Astrocyte (in vitro differentiated cells and primary cell): ENCODE results near the gene AMPD1. TPM values are rescaled to one million over a fixed set of nuclear protein-coding genes. Genes with fewer than 3 reads are reported as not detected.

ENCODE experiments used
- DNase-seq: peaks from one replicate; pipeline ENCODE4 v3.0.0-alpha.2; 2010; ENCODE audit warnings: low read depth
- FAIRE-seq: peaks from 2 replicates; lab custom pipeline; 2011; peaks lifted over from hg19 to GRCh38; lab: Jason Lieb, UNC
- H2AFZ ChIP-seq: 2 replicates; pipeline ENCODE4 v1.6.0; 2012; ENCODE audit warnings: low read depth, low read length, inconsistent platforms
- H3K27ac ChIP-seq: 2 replicates; pipeline ENCODE4 v1.5.1; 2011; ENCODE audit warnings: low read depth, low read length, inconsistent platforms
- H3K27me3 ChIP-seq: 2 replicates; pipeline ENCODE4 v1.6.0; 2011; ENCODE audit warnings: low read length, inconsistent platforms; ENCODE audit not compliant: insufficient read depth
- H3K36me3 ChIP-seq: 2 replicates; pipeline ENCODE4 v1.5.1; 2011; ENCODE audit warnings: low read length, inconsistent platforms; ENCODE audit not compliant: insufficient read depth
- H3K4me1 ChIP-seq: 2 replicates; pipeline ENCODE4 v1.5.1; 2011; ENCODE audit warnings: low read length, inconsistent platforms; ENCODE audit not compliant: insufficient read depth
- H3K4me2 ChIP-seq: 2 replicates; pipeline ENCODE4 v1.6.0; 2012; ENCODE audit warnings: low read length, inconsistent platforms
- H3K4me3 ChIP-seq: 2 replicates; pipeline ENCODE4 v1.5.1; 2011; ENCODE audit warnings: low read depth, mild to moderate bottlenecking, low read length, inconsistent platforms; ENCODE audit not compliant: insufficient read depth
- H3K79me2 ChIP-seq: 2 replicates; pipeline ENCODE4 v1.6.0; 2012; ENCODE audit warnings: mild to moderate bottlenecking, low read length, inconsistent platforms; ENCODE audit not compliant: insufficient read depth
- H3K9ac ChIP-seq: 2 replicates; pipeline ENCODE4 v1.6.0; 2012; ENCODE audit warnings: mild to moderate bottlenecking, low read length, inconsistent platforms
- H3K9me3 ChIP-seq: 2 replicates; pipeline ENCODE4 v1.5.1; 2012; ENCODE audit warnings: low read depth, mild to moderate bottlenecking, low read length, inconsistent platforms; ENCODE audit not compliant: insufficient read depth
- H4K20me1 ChIP-seq: 2 replicates; pipeline ENCODE4 v1.6.0; 2012; ENCODE audit warnings: low read length, inconsistent platforms; ENCODE audit not compliant: insufficient read depth
- H3K27ac Mint-ChIP-seq: one replicate; pipeline ENCODE4 v1.8.0; 2021; ENCODE audit warnings: mild to moderate bottlenecking, mixed read lengths; ENCODE audit not compliant: unreplicated experiment
- H3K27me3 Mint-ChIP-seq: one replicate; pipeline ENCODE4 v1.8.0; 2021; ENCODE audit warnings: low read depth, mixed read lengths; ENCODE audit not compliant: unreplicated experiment
- H3K36me3 Mint-ChIP-seq: one replicate; pipeline ENCODE4 v1.8.0; 2021; ENCODE audit warnings: low read depth, mixed read lengths; ENCODE audit not compliant: unreplicated experiment
- H3K4me1 Mint-ChIP-seq: one replicate; pipeline ENCODE4 v1.8.0; 2021; ENCODE audit warnings: low read depth, mixed read lengths; ENCODE audit not compliant: unreplicated experiment
- H3K4me3 Mint-ChIP-seq: one replicate; pipeline ENCODE4 v1.8.0; 2021; ENCODE audit warnings: mild to moderate bottlenecking, moderate library complexity, mixed read lengths; ENCODE audit not compliant: unreplicated experiment
- H3K9me3 Mint-ChIP-seq: one replicate; pipeline ENCODE4 v1.8.0; 2021; ENCODE audit warnings: mild to moderate bottlenecking, mixed read lengths; ENCODE audit not compliant: unreplicated experiment
- EZH2 ChIP-seq: IDR thresholded peaks from 2 replicates; pipeline ENCODE4 v1.6.1; 2012; ENCODE audit warnings: mild to moderate bottlenecking, low read length, inconsistent platforms; ENCODE audit not compliant: insufficient read depth
- total RNA-seq: library from RNA; stranded (reverse); gene quantifications from 2 replicates; pipeline ENCODE4 v1.2.1, GENCODE V29; 2021
- TF ChIP-seq, protein P1 (sequence below): IDR thresholded peaks from 2 replicates; pipeline ENCODE4 v1.5.1; 2011; ENCODE audit warnings: low read depth, mild to moderate bottlenecking, inconsistent platforms, low read length, moderate library complexity; ENCODE audit not compliant: insufficient read depth

Gene AMPD1
- total RNA-seq, 1 donor from 2014 or later: not detected

DNA sequence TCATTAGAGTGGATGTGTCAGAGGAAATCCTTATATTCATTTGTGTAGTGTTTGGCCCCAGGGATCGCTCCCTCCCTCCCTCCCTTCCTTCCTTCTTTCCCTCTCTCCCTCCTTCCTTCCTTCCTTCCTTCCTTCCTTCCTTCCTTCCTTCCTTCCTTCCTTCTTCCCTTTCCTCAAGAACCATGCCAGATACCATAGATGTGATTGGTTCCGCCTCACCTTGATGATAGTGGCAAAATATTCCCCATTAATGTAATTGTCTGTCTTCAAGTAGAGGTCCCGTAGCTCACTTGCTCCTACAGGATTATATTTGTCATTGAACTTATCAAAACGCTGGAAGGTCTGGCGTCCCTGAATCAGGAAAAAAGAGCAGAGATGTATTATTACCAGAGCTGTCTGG lies 17.7 kb downstream of the AMPD1 start:
- H3K9ac ChIP-seq: no peak overlapping the region
- Mint-ChIP-seq H3K4me3 (no peak overlapping the region), H3K4me1 (no peaks in the 10 kb centered on the region), H3K27ac (no peak overlapping the region), H3K36me3 (no peaks in the 10 kb centered on the region), H3K27me3 (peaks cover 33% of the 10 kb centered on the region), H3K9me3 (no peaks in the 10 kb centered on the region)
- H3K4me2 ChIP-seq: no peak overlapping the region
- H2AFZ ChIP-seq: no peak overlapping the region
- H3K79me2 ChIP-seq: no peaks in the 10 kb centered on the region
- no peaks in the 10 kb centered on the region for H4K20me1 ChIP-seq
- H3K27ac ChIP-seq: no peak overlapping the region
- DNase-seq (no peak), FAIRE-seq (no peak)
- H3K9me3 ChIP-seq: no peaks in the 10 kb centered on the region
- peaks cover 24% of the 10 kb centered on the region for H3K27me3 ChIP-seq
- H3K36me3 ChIP-seq: no peaks in the 10 kb centered on the region
- no peak overlapping the region for H3K4me3 ChIP-seq
- H3K4me1 ChIP-seq: no peaks in the 10 kb centered on the region
- TF ChIP-seq, protein P1, sequence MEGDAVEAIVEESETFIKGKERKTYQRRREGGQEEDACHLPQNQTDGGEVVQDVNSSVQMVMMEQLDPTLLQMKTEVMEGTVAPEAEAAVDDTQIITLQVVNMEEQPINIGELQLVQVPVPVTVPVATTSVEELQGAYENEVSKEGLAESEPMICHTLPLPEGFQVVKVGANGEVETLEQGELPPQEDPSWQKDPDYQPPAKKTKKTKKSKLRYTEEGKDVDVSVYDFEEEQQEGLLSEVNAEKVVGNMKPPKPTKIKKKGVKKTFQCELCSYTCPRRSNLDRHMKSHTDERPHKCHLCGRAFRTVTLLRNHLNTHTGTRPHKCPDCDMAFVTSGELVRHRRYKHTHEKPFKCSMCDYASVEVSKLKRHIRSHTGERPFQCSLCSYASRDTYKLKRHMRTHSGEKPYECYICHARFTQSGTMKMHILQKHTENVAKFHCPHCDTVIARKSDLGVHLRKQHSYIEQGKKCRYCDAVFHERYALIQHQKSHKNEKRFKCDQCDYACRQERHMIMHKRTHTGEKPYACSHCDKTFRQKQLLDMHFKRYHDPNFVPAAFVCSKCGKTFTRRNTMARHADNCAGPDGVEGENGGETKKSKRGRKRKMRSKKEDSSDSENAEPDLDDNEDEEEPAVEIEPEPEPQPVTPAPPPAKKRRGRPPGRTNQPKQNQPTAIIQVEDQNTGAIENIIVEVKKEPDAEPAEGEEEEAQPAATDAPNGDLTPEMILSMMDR: no peak
- TF ChIP-seq EZH2: no peak

DNA sequence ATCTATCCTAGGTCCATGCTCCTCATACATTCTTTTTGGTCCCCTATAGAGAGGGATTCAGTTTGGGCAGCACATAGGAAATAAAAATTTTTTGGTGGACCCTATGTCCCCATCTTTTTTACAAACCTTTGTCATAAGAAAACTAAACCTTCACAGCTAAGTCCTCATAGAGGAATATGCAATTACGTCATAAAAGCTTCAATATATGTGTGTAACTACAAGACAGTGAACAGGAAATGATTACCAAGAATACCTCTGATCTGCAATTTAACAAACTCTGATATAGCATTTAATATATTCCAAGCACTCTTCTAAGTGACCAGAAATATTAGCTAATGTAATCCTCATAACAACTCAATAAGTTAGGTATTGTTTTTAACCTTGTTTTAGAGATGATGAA lies 19.2 kb downstream of the AMPD1 start:
- Histone ChIP-seq H3K9me3 (no peaks in the 10 kb centered on the region), H3K27ac (no peak overlapping the region), H3K36me3 (no peaks in the 10 kb centered on the region), H3K79me2 (no peaks in the 10 kb centered on the region), H3K4me3 (no peak overlapping the region), H3K9ac (no peak overlapping the region), H3K4me1 (no peaks in the 10 kb centered on the region), H3K4me2 (no peak overlapping the region), H3K27me3 (peaks cover 24% of the 10 kb centered on the region), H4K20me1 (no peaks in the 10 kb centered on the region), H2AFZ (no peak overlapping the region)
- Mint-ChIP-seq H3K4me3 (no peak overlapping the region), H3K9me3 (no peaks in the 10 kb centered on the region), H3K27ac (no peak overlapping the region), H3K4me1 (no peaks in the 10 kb centered on the region), H3K36me3 (no peaks in the 10 kb centered on the region), H3K27me3 (peaks cover 33% of the 10 kb centered on the region)
- FAIRE-seq (no peak), DNase-seq (no peak)
- TF ChIP-seq, protein P1: no peak
- TF ChIP-seq EZH2: no peak

DNA sequence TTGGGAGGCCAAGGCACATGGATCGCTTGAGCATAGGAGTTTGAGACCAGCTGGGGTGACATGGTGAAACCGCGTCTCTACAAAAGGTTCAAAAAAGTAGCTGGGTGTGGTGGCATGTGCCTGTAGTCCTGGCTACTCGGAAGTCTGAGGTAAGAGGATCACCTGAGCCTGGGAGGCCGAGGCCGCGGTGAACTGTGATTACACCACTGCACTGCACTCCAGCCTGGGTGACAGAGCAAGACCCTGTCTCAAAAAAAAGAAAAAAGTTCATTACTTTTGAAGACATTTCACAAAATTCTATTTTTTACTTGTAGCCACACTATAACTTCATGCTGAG lies 23.4 kb downstream of the AMPD1 start:
- H3K27ac Mint-ChIP-seq: no peak overlapping the region
- H3K27me3 Mint-ChIP-seq: peaks cover 14% of the 10 kb centered on the region
- H3K4me3 ChIP-seq: no peak overlapping the region
- TF ChIP-seq, protein P1: no peak
- TF ChIP-seq EZH2: no peak
- no peak for FAIRE-seq
- H3K4me2 ChIP-seq: no peak overlapping the region
- no peak overlapping the region for H2AFZ ChIP-seq
- H4K20me1 ChIP-seq: no peaks in the 10 kb centered on the region
- H3K27me3 ChIP-seq: peaks cover 3% of the 10 kb centered on the region
- no peaks in the 10 kb centered on the region for H3K9me3 Mint-ChIP-seq
- no peak overlapping the region for H3K9ac ChIP-seq
- H3K79me2 ChIP-seq: no peaks in the 10 kb centered on the region
- no peaks in the 10 kb centered on the region for H3K9me3 ChIP-seq
- DNase-seq: no peak
- no peak overlapping the region for H3K4me3 Mint-ChIP-seq
- H3K36me3 ChIP-seq: no peaks in the 10 kb centered on the region
- no peaks in the 10 kb centered on the region for H3K36me3 Mint-ChIP-seq
- H3K27ac ChIP-seq: no peak overlapping the region
- peaks cover 9% of the 10 kb centered on the region for H3K4me1 ChIP-seq
- peaks cover 8% of the 10 kb centered on the region for H3K4me1 Mint-ChIP-seq
